ENCODE results near the gene MCCD1. TPM values are rescaled to one million over a fixed set of nuclear protein-coding genes. Genes with fewer than 3 reads are reported as not detected.

MCCD1 gene
- total RNA-seq, 1 experiment from 2014 or later: not detected

DNA sequence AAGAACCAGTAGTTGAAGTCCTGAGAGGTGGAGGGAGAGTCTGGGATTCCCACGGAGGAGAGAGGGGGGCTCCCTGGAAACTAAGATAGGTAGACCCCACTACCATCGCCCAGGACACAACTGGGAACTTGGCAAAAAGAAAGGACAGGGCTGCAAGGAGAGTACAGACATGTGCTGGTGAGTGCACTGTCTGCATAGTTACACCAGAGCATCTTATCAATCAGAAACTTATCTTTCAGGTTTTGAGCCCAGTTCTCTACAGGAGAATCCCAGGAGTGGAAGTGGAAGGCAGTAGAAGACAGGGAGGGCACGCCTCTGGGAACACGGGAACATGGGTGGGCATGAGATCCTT is 30.8 kb downstream of the MCCD1 start:
- in situ Hi-C loops (cut with HindIII; ENCODE audit: low sequenced_read_pairs): no loop called here
- no peak for DNase-seq (ENCODE audit: low spot score)

DNA sequence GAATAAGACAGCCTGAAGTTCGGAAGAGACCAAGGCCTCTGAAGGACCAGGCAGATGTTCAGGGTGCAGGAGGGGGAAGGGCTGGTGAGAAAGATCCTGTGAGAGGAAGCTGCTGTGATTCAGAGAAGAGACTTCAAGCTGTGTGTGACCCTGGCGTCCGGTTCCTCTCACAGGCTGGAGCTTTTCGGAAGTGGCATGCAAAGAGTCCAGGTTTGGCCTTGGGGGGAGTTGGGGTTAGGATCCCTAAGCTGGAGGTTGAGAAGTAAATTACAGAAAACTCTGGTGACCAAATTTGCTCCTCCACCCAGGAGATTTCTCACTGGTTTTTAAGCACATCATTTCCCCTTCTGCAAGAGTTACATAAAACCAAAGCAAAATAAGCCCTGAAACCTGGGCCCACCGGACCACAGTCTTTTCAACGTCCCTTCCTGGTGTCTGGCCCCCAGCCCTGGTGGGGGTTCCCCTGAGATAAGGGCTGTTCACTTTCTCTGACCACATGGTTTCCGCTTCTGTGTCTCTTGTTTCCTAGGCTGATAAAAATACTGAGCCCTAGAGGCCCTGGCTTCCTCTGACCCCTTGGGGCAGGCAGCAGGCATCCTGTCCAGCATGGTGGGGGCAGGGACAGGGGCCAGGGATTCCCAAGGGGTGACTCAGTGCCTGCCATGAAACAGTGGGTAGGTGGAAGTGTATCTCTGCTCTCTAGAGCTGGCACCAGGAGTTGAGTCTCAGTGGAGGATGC is 31.4 kb downstream of the MCCD1 start:
- in situ Hi-C loops (cut with HindIII; ENCODE audit: low sequenced_read_pairs): no loop called here
- DNase-seq (ENCODE audit: low spot score): no peak

DNA sequence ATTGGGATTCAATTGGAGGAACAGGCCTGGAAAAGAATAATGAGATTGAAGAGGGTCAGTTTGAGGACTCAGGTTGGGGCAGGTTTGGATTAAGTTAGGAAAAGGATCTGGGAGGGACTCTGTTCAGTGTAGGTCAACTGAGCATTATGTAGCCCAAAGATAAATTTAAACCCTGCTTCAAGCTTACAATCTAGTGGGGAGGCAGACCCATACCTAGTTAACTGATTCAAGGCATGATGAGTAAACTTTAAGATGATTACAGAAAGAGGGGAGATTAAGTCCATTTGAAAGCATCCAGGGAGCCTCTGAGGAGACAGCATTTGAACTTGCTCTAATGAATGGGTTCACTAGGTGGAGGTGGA is 31.9 kb downstream of the MCCD1 start:
- in situ Hi-C loops (cut with HindIII; ENCODE audit: low sequenced_read_pairs): no loop called here
- DNase-seq (ENCODE audit: low spot score): no peak

DNA sequence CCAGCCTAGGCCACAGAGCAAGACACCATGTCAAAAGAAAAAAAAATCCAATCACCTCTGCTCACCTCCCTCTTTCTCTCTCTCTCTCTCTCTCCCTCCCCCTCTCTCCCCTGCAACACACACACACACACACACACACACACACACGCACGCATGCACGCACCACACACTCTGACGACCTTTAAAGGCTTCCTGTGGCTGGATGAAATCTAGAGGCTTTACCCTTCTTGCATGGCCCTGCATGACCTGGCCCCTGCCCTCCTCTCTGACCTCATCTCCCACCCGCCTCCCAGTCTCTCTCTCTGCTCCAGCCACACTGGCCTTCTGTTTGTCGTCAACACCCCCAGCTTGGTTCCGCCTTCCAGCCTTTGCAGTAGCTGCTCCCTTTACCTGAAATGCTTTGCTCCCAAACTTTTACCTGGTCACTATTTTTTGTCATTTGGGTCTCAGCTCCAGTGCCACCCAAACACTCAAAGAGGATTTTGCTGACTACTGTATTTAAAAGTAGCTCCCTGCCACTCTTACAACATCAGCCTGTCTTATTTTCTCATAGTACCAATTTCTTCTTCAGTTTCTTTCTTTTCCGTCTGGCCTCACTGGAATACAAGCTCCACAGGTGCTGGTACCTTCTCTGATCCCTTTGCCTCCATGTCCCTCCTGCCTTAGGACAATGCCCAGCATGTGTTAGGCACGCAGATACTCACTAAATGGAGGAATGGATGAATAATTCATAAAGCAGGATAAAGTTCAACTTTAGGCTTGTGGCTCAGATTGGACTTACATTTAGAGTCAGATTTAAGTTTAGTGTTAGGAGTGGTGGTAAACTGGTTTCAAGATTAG is 39.0 kb downstream of the MCCD1 start:
- in situ Hi-C loops (cut with HindIII; ENCODE audit: low sequenced_read_pairs): no loop called here
- no peak for DNase-seq (ENCODE audit: low spot score)

DNA sequence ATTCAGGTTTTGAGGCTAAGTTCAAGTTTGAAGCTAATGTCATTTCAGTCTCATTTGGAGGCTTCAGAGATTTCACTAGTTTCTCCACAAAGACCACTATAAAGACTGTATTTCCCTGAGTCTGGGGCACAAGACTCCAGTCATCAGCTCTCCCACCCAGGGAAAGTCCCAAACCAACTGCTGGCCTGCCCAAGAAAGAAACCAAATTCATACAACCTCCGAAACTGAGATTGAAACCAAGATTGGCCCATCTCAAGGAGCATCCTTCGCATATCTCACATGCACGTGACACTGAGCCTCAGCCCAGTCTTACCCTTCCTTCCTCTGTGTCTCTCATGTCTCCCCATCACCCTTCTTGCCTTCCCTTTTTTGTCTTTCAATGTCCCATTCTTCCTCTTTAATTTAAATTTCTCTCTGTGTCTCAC is 39.8 kb downstream of the MCCD1 start:
- no peak for DNase-seq (ENCODE audit: low spot score)
- in situ Hi-C loops (cut with HindIII; ENCODE audit: low sequenced_read_pairs): no loop called here

DNA sequence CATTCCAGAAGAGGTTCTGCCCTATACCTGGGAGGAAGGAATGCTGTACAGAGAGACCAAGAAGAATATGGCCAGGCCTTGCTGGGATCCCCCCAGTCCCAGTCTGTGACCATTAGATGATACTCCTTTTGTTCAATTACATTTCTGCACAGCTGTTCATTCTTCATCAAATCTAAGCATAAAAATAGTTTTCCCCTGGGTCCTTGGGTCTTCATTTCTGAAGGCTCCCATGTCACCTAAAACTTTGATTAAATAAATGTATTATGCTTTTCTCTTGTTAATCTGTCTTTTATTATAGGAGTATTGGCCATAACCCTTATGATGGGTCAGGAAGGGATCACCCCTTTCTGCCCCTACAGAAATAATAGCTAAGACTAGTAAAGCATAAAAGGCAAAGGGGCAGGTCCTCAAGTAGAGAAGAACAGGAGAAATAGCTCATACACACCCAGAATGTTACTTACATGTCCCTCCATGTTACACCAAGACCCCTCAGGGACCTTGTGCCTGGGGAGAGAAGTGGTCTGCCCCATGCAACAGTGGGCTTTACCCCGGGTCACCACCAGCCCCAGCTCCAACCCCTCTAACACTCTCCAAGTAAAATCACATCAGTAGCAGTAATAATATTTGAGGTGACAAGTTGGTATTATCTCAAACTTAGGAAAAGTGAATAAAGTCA is 41.2 kb downstream of the MCCD1 start:
- DNase-seq (ENCODE audit: low spot score): no peak

DNA sequence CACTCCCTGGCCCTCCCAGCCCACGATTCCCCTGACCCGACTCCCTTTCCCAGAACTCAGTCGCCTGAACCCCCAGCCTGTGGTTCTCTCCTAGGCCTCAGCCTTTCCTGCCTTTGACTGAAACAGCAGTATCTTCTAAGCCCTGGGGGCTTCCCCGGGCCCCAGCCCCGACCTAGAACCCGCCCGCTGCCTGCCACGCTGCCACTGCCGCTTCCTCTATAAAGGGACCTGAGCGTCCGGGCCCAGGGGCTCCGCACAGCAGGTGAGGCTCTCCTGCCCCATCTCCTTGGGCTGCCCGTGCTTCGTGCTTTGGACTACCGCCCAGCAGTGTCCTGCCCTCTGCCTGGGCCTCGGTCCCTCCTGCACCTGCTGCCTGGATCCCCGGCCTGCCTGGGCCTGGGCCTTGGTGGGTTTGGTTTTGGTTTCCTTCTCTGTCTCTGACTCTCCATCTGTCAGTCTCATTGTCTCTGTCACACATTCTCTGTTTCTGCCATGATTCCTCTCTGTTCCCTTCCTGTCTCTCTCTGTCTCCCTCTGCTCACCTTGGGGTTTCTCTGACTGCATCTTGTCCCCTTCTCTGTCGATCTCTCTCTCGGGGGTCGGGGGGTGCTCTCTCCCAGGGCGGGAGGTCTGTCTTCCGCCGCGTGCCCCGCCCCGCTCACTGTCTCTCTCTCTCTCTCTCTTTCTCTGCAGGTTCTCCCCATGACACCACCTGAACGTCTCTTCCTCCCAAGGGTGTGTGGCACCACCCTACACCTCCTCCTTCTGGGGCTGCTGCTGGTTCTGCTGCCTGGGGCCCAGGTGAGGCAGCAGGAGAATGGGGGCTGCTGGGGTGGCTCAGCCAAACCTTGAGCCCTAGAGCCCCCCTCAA is 43.5 kb downstream of the MCCD1 start, which contains the start of gene LTA:
TSS of gene LTA (plus strand) at position 249 of the 871 bp plus-strand sequence. CDS start at position 703, 454 bp downstream.
- in situ Hi-C loops (cut with HindIII; ENCODE audit: low sequenced_read_pairs): no loop called here
- no peak for DNase-seq (ENCODE audit: low spot score)

More for the DNA sequence above, 41.2 kb downstream of the MCCD1 start:
- in situ Hi-C loops (cut with HindIII; ENCODE audit: low sequenced_read_pairs): no loop called here

DNA sequence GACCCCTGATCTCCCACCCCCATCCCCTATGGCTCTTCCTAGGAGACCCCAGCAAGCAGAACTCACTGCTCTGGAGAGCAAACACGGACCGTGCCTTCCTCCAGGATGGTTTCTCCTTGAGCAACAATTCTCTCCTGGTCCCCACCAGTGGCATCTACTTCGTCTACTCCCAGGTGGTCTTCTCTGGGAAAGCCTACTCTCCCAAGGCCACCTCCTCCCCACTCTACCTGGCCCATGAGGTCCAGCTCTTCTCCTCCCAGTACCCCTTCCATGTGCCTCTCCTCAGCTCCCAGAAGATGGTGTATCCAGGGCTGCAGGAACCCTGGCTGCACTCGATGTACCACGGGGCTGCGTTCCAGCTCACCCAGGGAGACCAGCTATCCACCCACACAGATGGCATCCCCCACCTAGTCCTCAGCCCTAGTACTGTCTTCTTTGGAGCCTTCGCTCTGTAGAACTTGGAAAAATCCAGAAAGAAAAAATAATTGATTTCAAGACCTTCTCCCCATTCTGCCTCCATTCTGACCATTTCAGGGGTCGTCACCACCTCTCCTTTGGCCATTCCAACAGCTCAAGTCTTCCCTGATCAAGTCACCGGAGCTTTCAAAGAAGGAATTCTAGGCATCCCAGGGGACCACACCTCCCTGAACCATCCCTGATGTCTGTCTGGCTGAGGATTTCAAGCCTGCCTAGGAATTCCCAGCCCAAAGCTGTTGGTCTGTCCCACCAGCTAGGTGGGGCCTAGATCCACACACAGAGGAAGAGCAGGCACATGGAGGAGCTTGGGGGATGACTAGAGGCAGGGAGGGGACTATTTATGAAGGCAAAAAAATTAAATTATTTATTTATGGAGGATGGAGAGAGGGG is 44.7 kb downstream of the MCCD1 start:
- in situ Hi-C loops (cut with HindIII; ENCODE audit: low sequenced_read_pairs): no loop called here
- DNase-seq (ENCODE audit: low spot score): no peak

DNA sequence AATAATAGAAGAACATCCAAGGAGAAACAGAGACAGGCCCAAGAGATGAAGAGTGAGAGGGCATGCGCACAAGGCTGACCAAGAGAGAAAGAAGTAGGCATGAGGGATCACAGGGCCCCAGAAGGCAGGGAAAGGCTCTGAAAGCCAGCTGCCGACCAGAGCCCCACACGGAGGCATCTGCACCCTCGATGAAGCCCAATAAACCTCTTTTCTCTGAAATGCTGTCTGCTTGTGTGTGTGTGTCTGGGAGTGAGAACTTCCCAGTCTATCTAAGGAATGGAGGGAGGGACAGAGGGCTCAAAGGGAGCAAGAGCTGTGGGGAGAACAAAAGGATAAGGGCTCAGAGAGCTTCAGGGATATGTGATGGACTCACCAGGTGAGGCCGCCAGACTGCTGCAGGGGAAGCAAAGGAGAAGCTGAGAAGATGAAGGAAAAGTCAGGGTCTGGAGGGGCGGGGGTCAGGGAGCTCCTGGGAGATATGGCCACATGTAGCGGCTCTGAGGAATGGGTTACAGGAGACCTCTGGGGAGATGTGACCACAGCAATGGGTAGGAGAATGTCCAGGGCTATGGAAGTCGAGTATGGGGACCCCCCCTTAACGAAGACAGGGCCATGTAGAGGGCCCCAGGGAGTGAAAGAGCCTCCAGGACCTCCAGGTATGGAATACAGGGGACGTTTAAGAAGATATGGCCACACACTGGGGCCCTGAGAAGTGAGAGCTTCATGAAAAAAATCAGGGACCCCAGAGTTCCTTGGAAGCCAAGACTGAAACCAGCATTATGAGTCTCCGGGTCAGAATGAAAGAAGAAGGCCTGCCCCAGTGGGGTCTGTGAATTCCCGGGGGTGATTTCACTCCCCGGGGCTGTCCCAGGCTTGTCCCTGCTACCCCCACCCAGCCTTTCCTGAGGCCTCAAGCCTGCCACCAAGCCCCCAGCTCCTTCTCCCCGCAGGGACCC is 45.6 kb downstream of the MCCD1 start:
- no peak for DNase-seq (ENCODE audit: low spot score)
- in situ Hi-C loops (cut with HindIII; ENCODE audit: low sequenced_read_pairs): no loop called here

DNA sequence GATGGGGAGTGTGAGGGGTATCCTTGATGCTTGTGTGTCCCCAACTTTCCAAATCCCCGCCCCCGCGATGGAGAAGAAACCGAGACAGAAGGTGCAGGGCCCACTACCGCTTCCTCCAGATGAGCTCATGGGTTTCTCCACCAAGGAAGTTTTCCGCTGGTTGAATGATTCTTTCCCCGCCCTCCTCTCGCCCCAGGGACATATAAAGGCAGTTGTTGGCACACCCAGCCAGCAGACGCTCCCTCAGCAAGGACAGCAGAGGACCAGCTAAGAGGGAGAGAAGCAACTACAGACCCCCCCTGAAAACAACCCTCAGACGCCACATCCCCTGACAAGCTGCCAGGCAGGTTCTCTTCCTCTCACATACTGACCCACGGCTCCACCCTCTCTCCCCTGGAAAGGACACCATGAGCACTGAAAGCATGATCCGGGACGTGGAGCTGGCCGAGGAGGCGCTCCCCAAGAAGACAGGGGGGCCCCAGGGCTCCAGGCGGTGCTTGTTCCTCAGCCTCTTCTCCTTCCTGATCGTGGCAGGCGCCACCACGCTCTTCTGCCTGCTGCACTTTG is 46.7 kb downstream of the MCCD1 start, which contains the start of gene TNF:
TSS of gene TNF (plus strand) at position 231 of the 567 bp plus-strand sequence. CDS start at position 408, 177 bp downstream.
- DNase-seq (ENCODE audit: low spot score): no peak
- in situ Hi-C loops (cut with HindIII; ENCODE audit: low sequenced_read_pairs): no loop called here

DNA sequence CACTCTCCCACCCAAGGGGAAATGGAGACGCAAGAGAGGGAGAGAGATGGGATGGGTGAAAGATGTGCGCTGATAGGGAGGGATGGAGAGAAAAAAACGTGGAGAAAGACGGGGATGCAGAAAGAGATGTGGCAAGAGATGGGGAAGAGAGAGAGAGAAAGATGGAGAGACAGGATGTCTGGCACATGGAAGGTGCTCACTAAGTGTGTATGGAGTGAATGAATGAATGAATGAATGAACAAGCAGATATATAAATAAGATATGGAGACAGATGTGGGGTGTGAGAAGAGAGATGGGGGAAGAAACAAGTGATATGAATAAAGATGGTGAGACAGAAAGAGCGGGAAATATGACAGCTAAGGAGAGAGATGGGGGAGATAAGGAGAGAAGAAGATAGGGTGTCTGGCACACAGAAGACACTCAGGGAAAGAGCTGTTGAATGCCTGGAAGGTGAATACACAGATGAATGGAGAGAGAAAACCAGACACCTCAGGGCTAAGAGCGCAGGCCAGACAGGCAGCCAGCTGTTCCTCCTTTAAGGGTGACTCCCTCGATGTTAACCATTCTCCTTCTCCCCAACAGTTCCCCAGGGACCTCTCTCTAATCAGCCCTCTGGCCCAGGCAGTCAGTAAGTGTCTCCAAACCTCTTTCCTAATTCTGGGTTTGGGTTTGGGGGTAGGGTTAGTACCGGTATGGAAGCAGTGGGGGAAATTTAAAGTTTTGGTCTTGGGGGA is 47.4 kb downstream of the MCCD1 start:
- in situ Hi-C loops (cut with HindIII; ENCODE audit: low sequenced_read_pairs): no loop called here
- no peak for DNase-seq (ENCODE audit: low spot score)

DNA sequence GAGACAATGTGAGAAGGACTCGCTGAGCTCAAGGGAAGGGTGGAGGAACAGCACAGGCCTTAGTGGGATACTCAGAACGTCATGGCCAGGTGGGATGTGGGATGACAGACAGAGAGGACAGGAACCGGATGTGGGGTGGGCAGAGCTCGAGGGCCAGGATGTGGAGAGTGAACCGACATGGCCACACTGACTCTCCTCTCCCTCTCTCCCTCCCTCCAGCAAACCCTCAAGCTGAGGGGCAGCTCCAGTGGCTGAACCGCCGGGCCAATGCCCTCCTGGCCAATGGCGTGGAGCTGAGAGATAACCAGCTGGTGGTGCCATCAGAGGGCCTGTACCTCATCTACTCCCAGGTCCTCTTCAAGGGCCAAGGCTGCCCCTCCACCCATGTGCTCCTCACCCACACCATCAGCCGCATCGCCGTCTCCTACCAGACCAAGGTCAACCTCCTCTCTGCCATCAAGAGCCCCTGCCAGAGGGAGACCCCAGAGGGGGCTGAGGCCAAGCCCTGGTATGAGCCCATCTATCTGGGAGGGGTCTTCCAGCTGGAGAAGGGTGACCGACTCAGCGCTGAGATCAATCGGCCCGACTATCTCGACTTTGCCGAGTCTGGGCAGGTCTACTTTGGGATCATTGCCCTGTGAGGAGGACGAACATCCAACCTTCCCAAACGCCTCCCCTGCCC is 48.3 kb downstream of the MCCD1 start:
- in situ Hi-C loops (cut with HindIII; ENCODE audit: low sequenced_read_pairs): no loop called here
- DNase-seq (ENCODE audit: low spot score): no peak

DNA sequence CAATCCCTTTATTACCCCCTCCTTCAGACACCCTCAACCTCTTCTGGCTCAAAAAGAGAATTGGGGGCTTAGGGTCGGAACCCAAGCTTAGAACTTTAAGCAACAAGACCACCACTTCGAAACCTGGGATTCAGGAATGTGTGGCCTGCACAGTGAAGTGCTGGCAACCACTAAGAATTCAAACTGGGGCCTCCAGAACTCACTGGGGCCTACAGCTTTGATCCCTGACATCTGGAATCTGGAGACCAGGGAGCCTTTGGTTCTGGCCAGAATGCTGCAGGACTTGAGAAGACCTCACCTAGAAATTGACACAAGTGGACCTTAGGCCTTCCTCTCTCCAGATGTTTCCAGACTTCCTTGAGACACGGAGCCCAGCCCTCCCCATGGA is 48.8 kb downstream of the MCCD1 start:
- DNase-seq (ENCODE audit: low spot score): no peak
- in situ Hi-C loops (cut with HindIII; ENCODE audit: low sequenced_read_pairs): no loop called here

DNA sequence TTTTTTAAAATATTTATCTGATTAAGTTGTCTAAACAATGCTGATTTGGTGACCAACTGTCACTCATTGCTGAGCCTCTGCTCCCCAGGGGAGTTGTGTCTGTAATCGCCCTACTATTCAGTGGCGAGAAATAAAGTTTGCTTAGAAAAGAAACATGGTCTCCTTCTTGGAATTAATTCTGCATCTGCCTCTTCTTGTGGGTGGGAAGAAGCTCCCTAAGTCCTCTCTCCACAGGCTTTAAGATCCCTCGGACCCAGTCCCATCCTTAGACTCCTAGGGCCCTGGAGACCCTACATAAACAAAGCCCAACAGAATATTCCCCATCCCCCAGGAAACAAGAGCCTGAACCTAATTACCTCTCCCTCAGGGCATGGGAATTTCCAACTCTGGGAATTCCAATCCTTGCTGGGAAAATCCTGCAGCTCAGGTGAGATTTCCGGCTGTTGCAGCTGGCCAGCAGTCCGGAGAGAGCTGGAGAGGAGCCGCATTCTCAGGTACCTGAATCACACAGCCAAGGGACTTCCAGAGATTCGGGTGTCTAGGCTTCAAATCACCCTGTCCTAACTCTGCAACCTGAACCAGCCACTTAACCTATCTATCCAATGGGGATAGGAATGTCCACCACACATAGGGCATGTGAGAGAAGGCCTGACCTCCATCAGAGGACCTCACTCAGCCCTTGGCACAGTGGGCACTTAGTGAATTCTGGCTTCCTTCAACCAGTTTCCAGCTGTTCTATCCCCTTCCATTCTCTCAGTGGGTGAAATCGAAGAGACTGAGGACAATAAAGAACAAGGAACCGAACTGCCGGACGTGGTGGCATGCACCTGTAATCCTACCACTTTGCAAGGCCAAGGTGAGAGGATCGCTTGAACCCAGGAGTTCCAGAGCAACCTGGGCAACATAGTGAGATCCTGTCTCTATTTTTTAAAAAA is 49.7 kb downstream of the MCCD1 start:
- DNase-seq (ENCODE audit: low spot score): no peak

DNA sequence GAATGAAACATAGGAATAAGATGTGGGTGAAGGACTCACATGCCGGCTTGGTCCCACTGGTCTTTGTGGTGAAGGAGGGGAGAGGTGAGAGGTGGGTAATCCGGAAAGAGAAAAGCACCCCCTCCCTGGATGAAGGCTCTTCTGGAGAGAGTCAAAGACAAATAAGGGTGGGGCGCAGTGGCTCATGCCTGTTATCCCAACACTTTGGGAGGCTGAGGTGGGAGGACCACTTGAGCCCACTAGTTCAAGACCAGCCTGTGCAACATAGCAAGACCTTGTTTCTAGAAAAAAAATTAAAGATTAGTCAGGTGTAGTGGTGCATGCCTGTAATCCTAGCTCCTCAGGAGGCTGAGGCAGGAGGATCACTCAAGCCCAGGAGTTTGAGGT is 50.4 kb downstream of the MCCD1 start:
- in situ Hi-C loops (cut with HindIII; ENCODE audit: low sequenced_read_pairs): no loop called here
- no peak for DNase-seq (ENCODE audit: low spot score)

More for the DNA sequence above, 49.7 kb downstream of the MCCD1 start:
- in situ Hi-C loops (cut with HindIII; ENCODE audit: low sequenced_read_pairs): no loop called here
